Transverse colon (tissue), 4 donors: ENCODE data around the gene PNCK.

Experiments
- EP300 ChIP-seq: sonication (generic); formaldehyde crosslinking; IDR thresholded peaks from one replicate; pipeline ENCODE4 v1.6.1; 2017; ENCODE audit warnings: antibody characterized with exemption, low read depth
- POLR2A ChIP-seq: fragments of 450-650 bp; IDR thresholded peaks from one replicate; pipeline ENCODE4 v1.6.1; 2016; ENCODE audit warnings: antibody characterized with exemption, mild to moderate bottlenecking, moderate library complexity
- POLR2AphosphoS5 ChIP-seq, 3 donors: sonication (generic); formaldehyde crosslinking; IDR thresholded peaks; one replicate each; pipeline ENCODE4 v1.6.1; 2016; ENCODE audit warnings: antibody characterized with exemption in 3 of 3
- TF ChIP-seq, protein P1 (sequence below), 5 experiments: fragments of 200-600 bp in 3 of 5; fragments of 450-650 bp in 2 of 5; sonication (generic) in 3 of 5; IDR thresholded peaks; 1 replicate in 2 of 5; 2 replicates in 3 of 5; pipeline ENCODE4 v1.5.1; 2016 to 2017; ENCODE audit warnings: antibody characterized with exemption in 5 of 5, inconsistent platforms in 3 of 5, mild to moderate bottlenecking in 2 of 5, moderate library complexity in 1 of 5

DNA sequence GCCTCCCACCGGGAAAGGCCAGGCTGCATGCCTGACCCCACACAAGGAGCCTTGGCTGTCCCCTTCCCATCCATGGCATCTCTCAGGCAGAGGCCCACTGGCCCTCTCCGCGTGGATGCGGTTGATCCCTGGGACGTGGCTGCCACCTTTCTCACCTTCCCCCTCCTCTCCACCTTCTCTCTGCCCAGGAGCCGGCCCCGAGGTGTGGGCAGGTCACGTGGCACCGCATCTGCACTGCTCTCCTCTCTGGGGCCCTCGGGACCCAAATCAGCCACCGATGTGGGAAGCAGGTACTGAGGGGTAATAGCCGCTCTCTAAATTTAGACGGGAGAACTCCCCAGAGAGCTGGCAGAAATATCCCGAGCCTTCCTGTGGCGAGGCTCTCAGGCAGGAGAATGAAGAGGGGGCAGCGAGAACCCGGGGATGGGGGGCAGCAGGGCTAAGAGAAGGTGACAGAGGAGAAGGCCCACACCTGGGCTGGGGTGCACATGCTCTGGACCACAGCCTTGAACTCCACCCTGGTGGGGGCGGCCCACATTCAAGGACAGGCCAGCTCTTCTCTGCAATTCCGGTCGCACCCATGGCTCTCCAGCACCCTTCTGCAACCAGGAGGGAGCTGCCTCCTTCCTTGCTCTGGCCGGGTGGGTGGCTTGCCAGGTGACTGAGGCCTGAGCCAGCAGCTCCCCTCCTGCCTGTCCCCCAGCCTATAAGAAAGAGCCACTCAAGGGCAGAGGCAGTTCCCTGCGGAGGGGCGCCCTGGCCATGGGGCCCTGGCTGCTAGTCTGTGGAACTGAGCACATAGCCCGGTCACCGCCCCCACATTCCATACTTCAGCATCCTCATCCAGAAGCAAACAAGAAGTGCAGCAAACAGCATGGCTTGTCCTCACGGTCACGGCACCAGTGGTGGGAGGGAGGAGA is 36.2 kb downstream of the PNCK start:
- TF ChIP-seq POLR2A (no peak), POLR2AphosphoS5 (IDR thresholded peaks at IDR 0.05) (no peak), EP300 (no peak)
- TF ChIP-seq, protein P1, sequence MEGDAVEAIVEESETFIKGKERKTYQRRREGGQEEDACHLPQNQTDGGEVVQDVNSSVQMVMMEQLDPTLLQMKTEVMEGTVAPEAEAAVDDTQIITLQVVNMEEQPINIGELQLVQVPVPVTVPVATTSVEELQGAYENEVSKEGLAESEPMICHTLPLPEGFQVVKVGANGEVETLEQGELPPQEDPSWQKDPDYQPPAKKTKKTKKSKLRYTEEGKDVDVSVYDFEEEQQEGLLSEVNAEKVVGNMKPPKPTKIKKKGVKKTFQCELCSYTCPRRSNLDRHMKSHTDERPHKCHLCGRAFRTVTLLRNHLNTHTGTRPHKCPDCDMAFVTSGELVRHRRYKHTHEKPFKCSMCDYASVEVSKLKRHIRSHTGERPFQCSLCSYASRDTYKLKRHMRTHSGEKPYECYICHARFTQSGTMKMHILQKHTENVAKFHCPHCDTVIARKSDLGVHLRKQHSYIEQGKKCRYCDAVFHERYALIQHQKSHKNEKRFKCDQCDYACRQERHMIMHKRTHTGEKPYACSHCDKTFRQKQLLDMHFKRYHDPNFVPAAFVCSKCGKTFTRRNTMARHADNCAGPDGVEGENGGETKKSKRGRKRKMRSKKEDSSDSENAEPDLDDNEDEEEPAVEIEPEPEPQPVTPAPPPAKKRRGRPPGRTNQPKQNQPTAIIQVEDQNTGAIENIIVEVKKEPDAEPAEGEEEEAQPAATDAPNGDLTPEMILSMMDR (IDR thresholded peaks at IDR 0.05): no peak
